HG03025 (cell line): ENCODE data around the gene BLOC1S4.
A peak's percentile ranks its signal among the peaks of the same experiment; 100 is the strongest.

ENCODE experiments used
- ATAC-seq: cut with Tn5 transposase; IDR thresholded peaks from one replicate; pipeline ENCODE4 v1.9.1; 2021; ENCODE audit warnings: mild to moderate bottlenecking, moderate library complexity; ENCODE audit not compliant: unreplicated experiment, low FRiP score

BLOC1S4 gene

DNA sequence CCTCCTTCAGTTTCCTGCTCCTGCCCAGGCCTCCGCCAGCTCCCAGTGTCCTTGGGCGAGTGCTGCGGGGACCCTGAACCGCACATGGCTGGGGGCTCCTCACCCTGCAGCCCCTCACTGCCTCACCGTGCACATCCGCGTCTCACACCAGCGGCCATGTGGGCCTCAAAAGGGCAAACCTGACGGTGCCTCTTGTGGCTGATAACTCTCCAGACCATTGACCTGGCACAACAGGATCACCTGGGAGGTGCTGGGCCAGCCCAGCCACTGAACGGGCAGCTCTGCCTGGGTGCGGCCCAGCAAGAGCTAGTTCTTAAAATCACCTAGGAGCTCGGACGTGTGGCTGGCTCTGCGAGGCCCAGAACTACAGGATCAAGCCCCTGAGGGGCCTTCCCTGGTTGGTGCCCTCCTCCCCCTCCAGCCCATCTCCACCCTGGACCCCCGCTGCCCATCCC lies 26.4 kb upstream of the BLOC1S4 start:
- ATAC-seq: no peak

DNA sequence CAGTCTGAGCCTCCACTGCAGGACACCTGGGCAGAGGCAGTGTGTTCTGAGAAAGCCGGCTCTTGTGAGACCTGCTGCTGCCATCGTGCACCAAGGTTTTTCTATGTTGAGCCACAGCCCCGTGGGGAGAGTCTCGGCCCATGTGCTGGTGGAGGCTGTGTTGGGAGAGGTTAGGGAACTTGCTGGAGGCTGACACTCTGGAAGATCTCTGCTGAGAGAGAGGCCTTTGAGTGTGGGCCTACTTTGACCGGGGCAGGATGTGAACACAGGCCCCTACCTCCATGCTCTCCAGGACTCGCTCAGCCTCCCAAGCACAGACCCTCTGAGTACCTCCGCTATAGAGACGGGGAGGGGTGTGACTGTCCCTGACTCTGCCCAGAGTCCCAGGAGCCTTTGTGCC lies 23.6 kb upstream of the BLOC1S4 start:
- ATAC-seq: no peak

DNA sequence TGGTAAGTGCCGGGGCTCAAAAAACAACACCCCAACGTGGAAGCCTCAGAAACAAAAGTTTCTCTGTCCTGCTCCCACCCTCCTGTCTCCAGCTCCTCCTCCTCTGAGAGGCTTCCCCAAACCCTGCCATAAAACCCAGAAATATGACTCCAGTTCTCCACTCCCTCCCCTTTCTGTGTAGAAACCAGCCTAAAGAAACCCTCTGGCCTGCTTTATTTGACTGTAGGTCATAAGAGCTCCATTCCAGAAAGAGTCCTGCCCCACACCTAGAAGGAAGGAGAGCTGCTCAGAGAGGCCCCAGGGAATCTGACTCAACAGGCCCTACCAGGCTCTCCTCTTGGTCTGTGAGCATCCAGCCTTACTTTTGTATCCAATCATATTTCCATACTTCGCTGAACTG lies 23.2 kb upstream of the BLOC1S4 start:
- no peak for ATAC-seq

DNA sequence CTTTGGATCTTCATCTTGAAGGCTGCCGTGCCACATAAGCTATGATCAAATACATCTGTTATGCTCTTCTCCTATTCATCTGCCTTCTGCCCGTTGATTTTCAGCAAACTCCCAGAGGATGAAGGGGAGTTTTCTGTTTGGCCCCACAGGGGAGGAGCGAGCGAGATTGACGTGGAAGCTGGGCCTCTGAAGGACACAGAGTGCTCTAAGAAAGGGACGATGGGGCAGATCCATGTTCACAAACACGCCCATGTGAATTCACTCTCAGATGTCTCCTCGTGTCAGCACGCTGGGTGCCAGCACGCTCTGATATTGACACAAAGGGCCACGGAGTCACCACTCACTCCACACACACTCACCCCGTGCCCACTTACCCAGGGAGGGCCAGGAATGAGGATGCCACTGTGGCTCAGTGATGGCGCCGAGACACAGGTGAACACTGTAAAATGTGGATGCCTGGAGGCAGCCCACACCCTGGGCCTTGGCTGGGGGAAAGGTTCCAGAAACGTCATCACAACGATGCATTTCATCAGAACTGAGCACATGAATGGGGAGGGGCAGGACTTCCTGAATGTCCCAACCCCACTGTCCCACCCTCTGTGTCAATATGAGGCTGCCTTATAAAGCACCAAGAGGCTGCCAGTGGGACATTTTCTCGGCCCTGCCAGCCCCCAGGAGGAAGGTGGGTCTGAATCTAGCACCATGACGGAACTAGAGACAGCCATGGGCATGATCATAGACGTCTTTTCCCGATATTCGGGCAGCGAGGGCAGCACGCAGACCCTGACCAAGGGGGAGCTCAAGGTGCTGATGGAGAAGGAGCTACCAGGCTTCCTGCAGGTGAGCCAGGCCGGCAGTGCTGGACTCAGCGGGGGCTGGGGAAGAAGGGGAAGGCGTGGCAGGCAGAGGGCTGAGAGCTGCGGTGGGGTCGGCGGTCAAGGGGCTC lies 22.5 kb upstream of the BLOC1S4 start, which contains the start of gene S100P:
TSS of gene S100P (plus strand) at position 648 of the 946 bp plus-strand sequence. CDS start at position 703, 55 bp downstream.
- ATAC-seq: no peak

DNA sequence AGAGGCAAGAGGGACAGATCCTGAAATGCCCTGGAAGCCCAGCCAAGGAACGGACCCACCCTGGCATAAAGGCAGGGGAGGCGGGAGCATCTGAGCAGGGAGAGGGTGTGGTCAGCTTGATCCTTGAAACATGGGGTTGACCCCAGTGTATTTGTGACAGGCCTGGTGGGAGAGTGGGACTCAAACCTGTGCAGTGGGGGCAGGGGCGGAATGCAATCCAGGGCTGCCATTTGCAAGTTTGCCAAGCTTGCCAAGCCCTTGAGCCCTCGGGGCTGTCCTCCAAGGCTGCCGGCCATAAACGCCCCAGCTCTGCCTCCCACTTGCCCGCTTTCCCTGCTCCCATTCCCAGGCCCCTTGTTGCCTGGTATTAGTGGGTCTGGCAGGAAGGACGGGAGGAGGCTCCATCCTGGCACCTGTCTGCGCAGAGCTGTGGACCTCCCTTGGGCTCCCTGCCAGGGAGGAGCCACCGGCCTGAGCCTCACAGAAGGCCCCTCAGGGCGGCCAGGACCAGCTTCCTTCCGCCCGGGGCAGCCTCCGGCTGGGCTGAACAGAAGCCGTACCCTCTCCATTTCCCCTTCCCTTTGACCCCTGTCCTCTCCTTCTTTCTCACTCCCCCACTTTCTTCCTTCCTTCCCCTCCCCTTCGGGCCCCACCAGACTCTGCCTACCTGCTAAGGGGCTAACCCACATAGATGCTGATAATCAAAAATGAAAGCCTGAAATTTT lies 21.6 kb upstream of the BLOC1S4 start:
- no peak for ATAC-seq

DNA sequence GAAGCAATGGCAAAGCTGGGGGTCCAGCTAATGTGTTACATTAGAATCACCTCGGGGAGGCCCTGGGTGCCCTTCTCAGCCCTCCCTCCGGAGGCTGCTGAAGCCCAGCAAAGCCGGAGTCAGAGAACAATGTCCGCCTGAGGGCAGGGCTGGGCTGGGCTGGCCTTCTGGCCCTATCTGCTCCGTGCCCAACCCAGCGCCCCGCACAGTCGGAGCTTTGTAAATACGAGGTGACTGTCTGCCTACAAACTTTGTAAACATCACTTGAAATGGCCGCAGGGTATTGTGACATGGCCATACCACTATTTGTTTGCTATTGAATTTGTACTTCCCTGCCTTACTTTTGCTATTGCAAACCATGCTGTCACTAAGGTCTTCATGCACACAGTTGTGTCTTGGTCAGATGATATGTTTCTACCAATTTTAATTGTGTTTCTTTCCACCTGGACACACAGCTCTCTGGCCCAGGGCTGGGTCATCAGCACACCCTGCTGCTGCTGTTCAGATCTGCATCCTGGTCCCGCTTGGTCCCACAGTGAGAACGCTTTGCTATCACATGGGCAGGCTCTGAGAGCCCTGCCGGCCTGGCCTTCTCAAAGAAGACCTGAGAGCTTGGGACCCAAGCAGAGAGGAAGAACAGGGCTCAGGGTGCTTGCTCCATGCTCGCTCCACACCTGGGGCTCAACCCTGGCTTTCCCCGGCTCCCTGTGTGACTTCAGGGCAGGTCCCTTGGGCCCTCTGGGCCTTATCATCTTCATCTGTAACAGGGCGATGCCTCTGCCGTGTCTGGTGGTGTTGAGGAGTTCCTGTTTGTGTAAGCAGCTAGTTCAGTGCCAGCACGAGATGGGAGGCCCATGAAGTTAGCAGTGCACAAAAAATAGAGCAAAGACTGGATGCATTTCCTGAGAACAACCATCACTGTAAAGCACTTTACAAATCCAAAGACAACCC lies 20.0 kb upstream of the BLOC1S4 start:
- no peak for ATAC-seq

DNA sequence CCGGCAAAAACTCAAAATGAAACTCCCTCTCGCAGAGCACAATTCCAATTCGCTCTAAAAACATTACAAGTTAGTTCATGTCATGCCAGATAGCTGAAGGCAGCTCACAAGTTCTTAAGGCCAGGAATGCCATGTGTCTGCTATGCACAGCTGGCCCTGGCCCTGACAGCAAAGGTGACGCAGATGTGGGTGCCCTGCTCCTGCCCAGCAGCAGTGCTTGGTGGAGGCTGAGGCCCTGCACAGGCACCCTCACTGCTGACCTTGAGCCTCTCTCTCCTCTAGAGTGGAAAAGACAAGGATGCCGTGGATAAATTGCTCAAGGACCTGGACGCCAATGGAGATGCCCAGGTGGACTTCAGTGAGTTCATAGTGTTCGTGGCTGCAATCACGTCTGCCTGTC lies 19.4 kb upstream of the BLOC1S4 start:
- ATAC-seq: no peak

DNA sequence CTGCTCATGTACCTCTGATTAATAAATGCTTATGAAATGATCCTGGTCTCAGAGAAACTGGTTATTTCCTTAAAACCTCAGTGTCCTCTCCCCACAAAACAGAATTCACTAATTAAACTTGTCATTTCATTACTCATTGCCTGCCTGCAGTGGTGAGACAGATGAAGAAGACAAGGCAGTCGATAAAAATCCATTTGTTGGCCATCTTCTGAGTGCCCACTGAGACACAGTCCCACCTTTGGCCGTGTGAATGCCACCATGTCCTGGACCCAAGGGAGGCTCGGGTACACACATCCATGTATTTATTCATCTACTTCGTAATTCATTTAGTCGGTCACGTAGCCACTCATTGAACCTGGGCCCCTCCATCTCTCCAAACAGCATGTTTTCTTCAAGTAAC lies 18.8 kb upstream of the BLOC1S4 start:
- no peak for ATAC-seq

DNA sequence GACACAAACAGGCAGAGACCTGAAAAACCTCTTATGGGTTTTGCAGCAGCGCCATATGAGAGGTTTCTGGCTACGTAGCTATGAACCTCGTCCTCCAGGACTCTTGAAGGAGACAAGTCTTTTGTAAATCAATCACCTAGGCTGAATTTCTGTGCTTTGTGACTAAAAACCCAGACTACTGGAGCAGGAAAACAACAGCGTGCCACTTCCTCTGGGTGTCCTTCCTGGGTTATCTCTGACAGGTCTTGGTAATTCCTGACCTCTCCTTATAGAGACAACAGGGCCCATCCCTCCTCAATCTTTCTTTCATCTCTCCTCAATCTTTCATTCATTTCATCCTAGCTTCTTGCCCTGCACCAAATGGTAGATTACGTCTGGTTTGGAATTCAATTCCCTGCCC lies 16.6 kb upstream of the BLOC1S4 start:
- no peak for ATAC-seq

DNA sequence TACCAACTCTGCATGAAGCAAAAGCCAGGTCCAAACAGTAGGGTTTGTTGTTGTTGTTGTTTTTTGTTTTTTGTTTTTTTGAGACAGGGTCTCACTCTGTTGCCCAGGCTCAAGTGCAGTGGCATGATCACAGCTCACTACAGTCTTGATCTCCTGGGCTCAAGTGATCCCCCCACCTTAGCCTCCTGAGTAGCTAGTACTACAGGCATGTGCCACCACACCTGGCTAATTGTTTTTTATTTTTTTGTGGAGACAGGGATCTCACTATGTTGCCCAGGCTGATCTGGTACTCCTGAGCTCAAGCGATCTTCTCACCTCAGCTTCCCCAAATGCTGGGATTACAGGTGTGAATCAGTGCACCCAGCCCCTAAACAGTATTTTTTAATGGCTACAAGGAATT lies 16.1 kb upstream of the BLOC1S4 start:
- no peak for ATAC-seq

DNA sequence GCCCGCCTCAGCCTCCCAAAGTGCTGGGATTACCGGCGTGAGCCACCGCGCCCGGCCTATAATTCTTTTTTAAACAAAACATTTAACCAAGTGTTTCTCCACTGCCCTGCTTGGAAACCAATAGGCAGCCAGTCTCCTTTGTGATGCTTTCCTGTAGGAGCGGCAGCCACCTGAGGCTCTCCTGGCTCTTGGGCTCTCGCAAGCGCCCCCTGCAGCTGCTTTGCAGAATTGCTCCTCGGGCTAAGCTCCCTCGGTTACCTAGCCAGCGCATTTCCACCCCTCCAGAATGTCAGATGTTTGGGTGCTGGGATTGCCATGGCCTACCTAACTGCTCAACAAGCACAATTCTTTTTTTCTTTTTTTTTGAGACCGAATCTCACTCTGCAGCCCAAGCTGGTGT lies 14.6 kb upstream of the BLOC1S4 start:
- ATAC-seq: no peak

DNA sequence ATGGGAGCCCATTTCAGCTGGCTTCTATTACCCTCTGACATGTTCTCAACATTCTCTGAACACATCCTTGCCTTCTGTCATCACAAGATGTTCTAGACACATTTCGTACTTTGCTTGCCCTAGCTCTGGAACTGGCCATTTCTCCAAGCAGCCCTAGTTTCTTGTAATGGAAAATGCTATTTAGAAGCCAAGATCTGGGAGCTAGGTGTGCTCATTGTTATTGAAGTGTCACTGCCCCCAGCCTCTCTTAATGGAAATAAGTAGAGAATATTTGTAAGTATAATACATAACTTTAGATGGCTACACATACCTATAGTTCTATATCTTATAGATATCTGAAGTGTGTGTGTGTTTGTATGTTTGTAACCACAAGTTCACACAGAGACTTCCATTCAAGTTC lies 13.2 kb upstream of the BLOC1S4 start:
- ATAC-seq: no peak

DNA sequence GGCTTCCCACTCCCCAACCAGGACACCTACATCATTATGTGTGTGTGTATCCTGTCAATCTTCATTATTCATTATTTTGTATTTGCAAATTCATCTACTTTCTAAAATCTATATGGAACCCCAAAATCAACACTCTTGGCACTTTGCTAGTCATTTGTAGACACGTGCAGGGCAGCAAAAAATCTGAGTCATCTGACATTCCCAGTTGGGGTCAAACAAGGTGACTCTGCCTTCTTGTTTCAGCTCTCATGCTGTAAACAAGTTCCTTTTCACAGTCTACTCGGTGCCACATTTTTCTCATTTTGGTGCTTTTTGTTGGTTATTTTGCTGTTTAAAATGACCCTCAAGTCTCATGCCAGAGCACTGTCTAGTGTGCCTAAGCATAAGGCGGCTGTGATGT lies 12.2 kb upstream of the BLOC1S4 start:
- ATAC-seq: no peak

DNA sequence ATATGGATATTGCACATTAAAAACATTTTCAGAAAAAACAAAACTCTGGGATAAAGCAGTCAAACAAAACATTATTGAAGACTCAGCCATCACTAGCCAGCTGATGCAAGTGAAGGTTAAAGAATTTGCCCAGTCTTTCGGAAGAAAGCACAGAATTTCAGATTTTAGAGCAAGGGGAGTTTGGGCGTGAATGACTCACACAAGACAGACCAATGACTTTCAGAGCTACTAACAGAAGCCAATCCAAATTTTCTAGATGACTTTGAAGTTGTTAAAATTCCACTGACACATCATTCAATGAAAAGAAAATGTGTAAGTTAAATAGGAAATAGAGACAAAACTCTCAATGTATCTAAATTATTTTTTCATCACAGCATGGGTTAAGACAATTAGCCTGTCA lies 10.3 kb upstream of the BLOC1S4 start:
- ATAC-seq: no peak

DNA sequence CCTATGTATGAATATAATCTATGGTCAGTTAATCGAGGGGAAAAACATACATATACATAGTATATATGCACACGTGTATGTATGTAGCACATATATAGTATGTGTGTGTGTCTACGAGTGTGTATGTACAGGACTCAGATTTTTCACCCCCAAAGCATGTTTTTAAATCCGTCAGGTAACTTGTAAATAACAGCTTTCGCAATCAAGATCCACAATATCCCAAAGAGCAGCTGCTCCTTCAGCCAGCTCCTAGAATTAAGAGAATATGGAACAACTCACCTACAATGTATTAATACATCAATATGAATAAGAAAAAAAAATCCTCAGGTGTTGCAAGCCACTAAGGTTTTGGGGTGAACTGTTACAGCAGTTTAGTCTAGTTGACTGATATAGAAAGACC lies 9.8 kb upstream of the BLOC1S4 start:
- ATAC-seq: no peak

DNA sequence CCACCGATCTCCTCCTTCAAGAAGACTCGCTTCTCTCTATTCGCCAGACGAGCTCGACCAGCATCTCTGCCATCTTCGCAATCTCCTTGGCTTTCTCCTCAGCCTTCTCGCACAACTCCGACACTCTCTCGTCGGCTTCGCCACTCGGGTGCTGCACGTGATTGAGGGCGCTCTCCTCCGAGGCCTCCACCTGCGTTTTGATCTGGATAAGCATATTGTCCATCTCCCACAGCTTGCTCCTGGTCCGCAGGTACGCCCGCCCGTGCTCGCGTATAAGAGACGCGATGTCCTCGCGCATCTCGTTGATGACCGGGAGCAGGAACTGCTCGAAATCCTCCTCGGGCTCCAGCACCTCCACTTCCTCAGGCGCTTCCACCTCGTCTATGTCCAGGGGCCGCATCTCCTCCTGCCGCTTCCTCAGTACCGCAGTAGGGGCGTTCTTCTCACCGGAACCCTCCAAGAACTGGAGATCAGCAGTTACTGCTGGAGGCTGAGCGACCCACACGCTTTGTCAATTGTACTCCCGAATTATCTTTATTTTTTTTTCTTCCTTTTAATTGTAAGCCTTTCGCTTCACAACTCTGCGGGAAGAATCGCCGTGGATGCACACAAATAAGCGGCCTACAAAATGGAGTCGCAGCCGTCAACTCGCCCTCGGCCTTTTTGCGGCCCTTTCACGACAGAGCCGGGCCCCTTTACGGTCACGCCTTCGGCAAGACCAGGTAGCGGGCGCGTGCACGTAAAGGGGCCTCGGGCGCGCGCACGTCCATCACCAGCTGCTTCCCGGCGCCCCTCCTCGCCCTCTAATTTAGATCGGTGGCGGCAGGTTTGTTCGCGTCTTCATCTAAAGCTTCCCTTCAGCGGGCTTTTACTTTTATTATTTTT lies 6.5 kb upstream of the BLOC1S4 start, which contains the start of gene MRFAP1L1:
TSS of gene MRFAP1L1 (minus strand) at position 636 of the 885 bp plus-strand sequence. CDS start at position 400, 236 bp downstream.
- ATAC-seq: peak; percentile 47

DNA sequence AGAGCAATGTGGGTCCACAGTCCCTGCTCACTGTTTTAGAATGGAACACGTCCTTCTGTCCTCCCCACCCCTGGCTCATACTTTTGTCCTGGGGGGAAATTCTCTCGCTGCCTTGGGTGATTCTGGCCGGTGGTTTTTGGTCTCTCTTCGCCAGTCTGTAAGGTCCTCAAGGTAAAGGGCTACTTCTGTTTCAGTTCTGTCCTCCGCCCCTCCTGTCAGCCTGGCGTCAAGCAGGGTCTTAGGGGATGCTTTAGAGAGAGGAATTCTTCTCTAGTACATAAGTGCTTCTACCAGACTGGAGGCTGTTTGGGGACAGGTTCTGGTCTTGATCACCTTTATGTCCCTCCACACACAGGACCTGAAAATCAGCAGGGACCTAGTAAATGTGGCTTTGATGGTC lies 5.7 kb upstream of the BLOC1S4 start:
- ATAC-seq: peak; percentile 22

DNA sequence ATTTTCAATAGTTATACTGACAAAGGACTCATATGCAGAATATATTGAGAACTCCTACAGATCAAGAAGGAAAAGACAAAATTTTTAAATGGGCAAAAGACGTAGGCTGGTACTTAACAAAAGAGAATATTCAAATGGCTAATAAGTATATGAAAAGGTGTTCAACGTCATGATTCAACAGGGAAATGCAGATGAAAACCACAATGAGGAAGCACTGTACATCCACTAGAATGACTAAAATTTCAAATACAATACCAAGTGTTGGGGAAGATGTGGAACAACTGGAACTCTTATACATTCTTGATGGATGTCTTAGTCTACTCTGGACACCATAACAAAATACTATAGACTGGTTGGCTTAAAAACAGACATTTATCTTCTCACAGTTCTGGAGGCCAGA lies 5.0 kb upstream of the BLOC1S4 start:
- ATAC-seq: no peak

DNA sequence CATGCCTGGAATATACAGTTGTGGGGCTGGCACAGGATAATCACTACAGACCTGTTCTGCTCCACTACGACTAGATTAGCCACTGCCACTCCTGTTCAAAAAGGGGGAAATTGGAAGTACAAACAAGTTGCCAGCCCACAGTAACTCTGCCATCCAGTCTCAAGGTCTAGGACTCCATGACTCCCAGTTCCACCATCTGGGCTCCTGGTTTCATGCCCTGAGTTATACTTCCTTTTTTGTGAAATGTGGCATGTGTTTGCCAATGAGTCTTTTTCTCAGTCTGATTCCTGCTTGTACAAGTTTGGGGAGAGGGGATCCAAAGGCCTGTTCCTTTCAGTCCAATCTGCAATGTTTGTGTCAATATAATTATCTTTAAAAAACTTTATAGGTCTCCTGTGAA lies 1.0 kb upstream of the BLOC1S4 start:
- no peak for ATAC-seq

DNA sequence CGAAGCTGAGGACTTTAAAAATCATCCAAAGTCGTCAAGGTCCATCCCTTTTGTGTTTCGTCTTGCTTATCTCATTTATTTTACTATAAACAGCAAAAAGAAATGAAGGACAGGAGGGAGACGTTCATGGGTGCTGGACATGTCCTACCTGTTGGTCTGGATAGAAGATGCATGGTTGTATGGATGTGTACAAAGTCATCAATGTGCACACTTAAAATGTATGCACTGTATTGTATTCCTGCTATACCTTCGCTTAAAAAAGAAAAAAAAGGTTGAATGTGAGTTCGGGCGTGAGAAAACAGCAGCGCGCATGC lies 313 bp upstream of the BLOC1S4 start:
- peak; percentile 7 for ATAC-seq
